Activated CD8-positive, alpha-beta memory T cell treated with anti-CD3 and anti-CD28 coated beads, Interleukin-2, amount 50 U/mL, for 1 hour (primary cell): ENCODE results near the gene MAGEA9B.
"Not testable (repeated sequence)": the region's sequence is repeated elsewhere in the genome, so short reads cannot be mapped to it uniquely, and the experiment has no call there.

Source experiments
- DNase-seq: peaks from one replicate; pipeline ENCODE4 v3.0.0-alpha.2; 2020; ENCODE audit errors: extremely low read depth

MAGEA9B gene

GRCh38 chrX:149571770-149572169, 15.5 kb downstream of the MAGEA9B start:
- no peak for DNase-seq

GRCh38 chrX:149570668-149571067, 16.6 kb downstream of the MAGEA9B start:
- no peak for DNase-seq

GRCh38 chrX:149569770-149570169, 17.5 kb downstream of the MAGEA9B start:
- no peak for DNase-seq

- no peak for DNase-seq
Observed at GRCh38 chrX:149568701-149569296, 18.5 kb downstream of the MAGEA9B start.

GRCh38 chrX:149567621-149568417, 19.4 kb downstream of the MAGEA9B start:
- DNase-seq: no peak

GRCh38 chrX:149563359-149563758, 23.9 kb downstream of the MAGEA9B start:
- DNase-seq: no peak

- DNase-seq: not testable (repeated sequence)
Observed at GRCh38 chrX:149555251-149555650, 32.0 kb downstream of the MAGEA9B start.

- not testable (repeated sequence) for DNase-seq
Observed at GRCh38 chrX:149551939-149552248, 35.4 kb downstream of the MAGEA9B start.

- not testable (repeated sequence) for DNase-seq
Observed at GRCh38 chrX:149551245-149551938, 35.9 kb downstream of the MAGEA9B start.

GRCh38 chrX:149550454-149550853, 36.8 kb downstream of the MAGEA9B start:
- not testable (repeated sequence) for DNase-seq

GRCh38 chrX:149549701-149550100, 37.6 kb downstream of the MAGEA9B start, which contains the start of gene HSFX3:
Gene HSFX3, minus strand, starts transcription at chrX:149549924. Its CDS starts 72 bp downstream, at chrX:149549852.
- not testable (repeated sequence) for DNase-seq

GRCh38 chrX:149547782-149548181, 39.5 kb downstream of the MAGEA9B start:
- DNase-seq: not testable (repeated sequence)

- not testable (repeated sequence) for DNase-seq
Observed at GRCh38 chrX:149546962-149547361, 40.3 kb downstream of the MAGEA9B start.

- not testable (repeated sequence) for DNase-seq
Observed at GRCh38 chrX:149545545-149546543, 41.4 kb downstream of the MAGEA9B start.

- DNase-seq: no peak
Observed at GRCh38 chrX:149541521-149542047, 45.7 kb downstream of the MAGEA9B start.

- DNase-seq: peak; percentile 82
Observed at GRCh38 chrX:149540621-149541520, 46.4 kb downstream of the MAGEA9B start, which contains the start of gene EOLA1. Gene EOLA1, plus strand, starts transcription at chrX:149541012. Its CDS starts 4,619 bp downstream, at chrX:149545631.

- peak; percentile 89 for DNase-seq
Observed at GRCh38 chrX:149540131-149540620, 47.1 kb downstream of the MAGEA9B start.

GRCh38 chrX:149539283-149540130, 47.8 kb downstream of the MAGEA9B start:
- DNase-seq: peak; percentile 82

GRCh38 chrX:149537474-149537873, 49.8 kb downstream of the MAGEA9B start:
- DNase-seq: not testable (repeated sequence)
